TTC549 (cell line): ENCODE data around the gene SNX5.

Experiments
- FAIRE-seq: peaks from 2 replicates; lab custom pipeline; 2012; peaks lifted over from hg19 to GRCh38; lab: Jason Lieb, UNC

The SNX5 gene

DNA sequence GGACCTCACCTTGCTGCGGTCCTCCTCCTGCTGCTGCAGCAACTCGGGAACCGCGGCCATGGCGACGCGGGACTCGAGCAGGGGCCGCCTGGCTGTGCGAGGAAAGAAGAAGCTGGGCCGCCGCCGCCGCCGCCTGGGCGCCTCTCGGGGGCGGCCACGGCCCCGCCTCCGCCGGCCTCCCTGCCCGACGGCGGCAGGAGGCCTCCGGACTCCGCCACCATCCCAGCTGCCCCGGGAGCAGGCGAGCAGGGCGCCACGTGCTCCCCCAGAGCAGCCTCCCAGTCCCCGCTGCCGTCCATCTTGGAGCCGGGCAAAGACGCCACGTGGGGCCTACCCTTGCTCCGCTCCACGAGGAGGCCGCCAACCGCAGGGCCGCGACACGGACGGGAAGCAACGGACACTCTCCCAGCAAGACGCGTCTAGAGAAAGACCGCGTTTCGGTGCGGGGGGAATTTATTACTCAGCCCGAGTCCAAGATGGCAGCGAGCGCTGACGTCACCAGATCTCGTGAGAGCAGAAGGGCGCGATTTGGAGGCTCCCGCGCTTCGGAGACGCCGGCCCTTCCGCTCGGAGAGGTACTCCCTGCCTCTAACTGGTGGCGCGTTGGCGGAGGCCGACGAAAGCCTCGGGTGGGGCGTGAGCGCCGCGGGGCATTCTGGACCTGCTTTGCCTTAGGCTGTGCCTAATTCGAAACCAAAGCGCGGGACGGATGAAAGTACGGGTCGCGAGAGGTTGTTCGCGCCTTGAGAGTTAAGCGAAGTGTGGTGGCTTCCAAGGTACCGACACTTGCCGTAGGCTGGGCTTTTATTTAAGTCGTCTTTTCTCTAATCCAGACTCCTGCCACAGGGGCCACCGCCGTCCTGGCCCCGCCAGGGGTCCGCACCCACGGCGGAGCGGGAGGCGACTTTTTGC is at the start of gene SNX5, which contains the start of gene MGME1:
SNX5 (minus strand) TSS at position 429 of the 912 bp plus-strand sequence; CDS start at position 60, 369 bp downstream.
MGME1 (plus strand) TSS at position 653 of the 912 bp plus-strand sequence. CDS start 842 bp downstream, outside the sequence.
- peak; percentile 78 for FAIRE-seq

DNA sequence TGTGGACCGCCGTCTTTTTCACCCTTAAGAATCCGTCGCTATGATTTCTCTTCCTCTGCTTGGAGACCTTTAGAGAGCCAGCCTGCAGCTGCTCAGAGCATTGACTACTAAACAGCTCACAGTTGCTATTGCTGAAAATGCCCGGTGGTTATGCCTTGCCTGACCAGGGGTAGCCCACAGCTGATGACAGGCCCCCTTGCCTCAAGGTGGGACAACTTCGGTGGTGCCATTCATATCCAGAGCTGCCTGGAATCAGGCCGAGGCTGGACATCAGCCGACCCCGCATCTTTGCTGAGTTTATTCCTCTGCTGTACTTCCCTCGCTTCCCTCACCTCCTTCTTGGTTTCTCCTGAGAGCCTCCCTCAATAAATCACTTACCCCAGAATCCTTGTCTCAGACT is 49.5 kb upstream of the SNX5 start:
- no peak for FAIRE-seq

DNA sequence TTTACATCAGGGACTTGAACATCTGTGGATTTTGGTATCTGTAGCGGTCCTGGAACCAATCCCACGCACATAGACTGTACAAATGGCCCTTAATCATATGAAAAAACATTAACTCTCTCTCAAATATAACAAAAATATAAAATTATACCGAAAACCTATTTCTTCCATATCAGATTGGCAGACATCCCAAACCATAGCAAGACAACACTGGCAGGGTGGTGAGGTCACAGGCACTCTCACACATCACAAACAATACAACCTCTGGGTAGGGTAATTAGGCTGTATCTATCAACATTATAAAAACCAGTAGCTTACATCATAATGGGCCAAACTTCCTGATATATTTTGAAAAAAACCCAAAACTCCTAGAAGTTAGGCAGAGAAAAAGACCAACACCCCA is 48.2 kb upstream of the SNX5 start:
- no peak for FAIRE-seq

GRCh38 chr20:18014411-18014810 is 45.8 kb upstream of the SNX5 start:
- FAIRE-seq: no peak

GRCh38 chr20:18012901-18013300 is 44.3 kb upstream of the SNX5 start:
- FAIRE-seq: no peak

DNA sequence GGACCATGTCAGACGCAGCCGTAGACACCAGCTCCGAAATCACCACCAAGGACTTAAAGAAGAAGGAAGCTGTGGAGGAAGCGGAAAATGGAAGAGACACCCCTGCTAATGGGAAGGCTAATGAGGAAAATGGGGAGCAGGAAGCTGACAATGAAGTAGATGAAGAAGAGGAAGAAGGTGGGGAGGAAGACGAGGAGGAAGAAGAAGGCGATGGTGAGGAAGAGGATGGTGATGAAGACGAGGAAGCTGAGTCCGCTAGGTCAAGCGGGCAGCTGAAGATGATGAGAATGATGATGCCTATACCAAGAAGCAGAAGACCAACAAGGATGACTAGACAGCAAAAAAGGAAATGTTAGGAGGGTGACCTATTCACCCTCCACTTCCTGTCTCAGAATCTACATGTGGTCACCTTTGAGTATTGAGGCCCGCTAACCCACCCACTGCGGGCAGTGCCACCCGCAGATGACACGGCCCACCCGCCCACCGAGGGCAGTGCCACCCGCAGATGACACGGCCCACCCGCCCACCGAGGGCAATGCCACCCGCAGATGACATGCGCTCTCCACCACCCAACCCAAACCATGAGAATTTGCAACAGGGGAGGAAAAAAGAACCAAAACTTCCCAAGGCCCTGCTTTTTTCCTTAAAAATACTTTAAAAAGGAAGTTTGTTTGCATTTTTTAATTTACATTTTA is 43.5 kb upstream of the SNX5 start:
- no peak for FAIRE-seq

- no peak for FAIRE-seq
Measured at GRCh38 chr20:18011482-18011881, 42.9 kb upstream of the SNX5 start.

GRCh38 chr20:18009116-18009515 is 40.5 kb upstream of the SNX5 start:
- no peak for FAIRE-seq

DNA sequence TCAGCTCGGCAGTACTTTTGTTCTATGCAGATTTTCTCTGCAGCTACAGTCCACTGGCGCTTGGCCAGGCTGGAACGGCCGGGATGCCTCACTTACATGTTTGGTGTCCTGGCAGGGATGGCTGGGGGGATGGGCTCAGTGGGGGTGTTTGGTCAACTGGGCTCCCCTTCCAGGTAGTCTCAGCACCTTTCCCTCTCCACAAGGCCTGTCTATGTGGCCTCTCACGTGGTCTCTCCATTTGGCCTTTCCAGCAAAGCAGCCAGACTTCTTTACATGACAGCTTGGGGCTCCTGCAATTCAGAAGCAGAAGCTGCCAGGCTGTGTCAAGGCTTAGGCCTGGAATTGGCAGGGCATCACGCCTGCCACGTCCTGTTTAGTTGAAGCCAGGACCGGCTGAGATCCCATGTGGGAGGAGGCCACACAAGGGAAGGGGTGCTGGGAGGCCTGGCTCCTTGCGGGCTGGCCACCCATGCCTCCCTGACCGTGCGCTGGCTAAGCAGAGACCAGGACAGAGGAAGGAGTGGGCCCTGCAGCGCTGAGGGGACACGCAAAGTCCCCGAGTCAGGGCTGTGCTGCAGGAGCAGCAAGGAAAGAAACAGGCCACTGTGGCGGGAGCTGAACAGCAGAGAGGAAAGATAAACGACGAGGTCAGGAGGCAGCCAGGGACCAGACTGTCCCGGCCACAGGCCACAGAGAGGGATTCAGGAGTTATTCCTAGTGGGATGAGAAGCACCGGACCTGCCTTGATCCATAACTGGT is 39.1 kb upstream of the SNX5 start:
- FAIRE-seq: no peak

GRCh38 chr20:18006684-18007083 is 38.1 kb upstream of the SNX5 start:
- no peak for FAIRE-seq

- no peak for FAIRE-seq
Measured at GRCh38 chr20:18005990-18006364, 37.4 kb upstream of the SNX5 start.

- FAIRE-seq: no peak
Measured at GRCh38 chr20:18005170-18005989, 36.8 kb upstream of the SNX5 start.

DNA sequence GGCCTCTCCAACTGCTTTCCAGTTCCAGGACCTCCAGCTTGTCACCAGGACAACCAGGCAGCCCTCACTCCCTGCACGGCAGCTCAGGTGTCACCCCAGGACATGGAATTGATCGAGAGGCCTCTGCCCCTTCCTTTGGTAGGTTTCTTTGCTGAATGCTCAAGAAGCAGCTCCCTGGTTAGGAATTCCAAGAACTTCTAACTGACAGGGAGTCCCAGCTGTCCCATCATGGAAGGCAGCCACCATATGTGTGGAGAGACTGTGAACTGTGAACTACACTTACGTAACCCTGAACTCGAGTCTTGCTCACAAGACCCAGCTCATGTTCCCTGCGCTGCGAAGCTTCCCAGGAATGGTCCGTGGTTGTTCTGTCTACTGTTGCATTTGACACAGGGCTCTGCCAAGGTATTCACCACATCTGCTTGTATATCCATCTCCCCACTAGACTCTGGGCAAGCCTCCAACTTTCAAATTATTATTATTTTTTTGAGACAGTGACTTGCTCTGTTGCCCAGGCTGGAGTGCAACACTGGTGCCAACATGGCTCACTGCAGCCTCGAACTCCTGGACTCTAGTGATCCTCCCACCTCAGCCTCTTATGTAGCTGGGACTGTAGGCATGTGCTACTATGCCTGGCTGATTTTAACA is 35.9 kb upstream of the SNX5 start:
- FAIRE-seq: no peak

DNA sequence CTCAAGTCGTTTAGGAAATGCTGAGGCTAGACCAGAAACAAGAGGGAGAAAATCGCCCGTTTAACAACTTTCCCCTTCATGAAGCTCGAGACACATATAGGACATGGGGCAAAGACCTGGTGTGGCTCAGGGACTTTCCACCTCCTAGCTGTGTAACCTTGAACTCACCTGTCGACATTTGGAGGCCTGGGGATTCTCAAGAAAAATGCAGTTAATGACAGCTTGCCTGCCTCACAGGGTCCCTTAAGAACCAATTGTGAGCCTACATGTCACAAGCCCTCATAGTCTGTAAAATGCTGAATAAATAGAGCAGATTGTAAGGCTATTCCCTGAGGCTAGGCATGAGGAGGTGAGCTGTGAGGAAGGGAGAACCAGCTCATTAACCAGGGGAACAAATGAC is 35.3 kb upstream of the SNX5 start:
- FAIRE-seq: no peak

- FAIRE-seq: no peak
Measured at GRCh38 chr20:18001131-18001921, 32.7 kb upstream of the SNX5 start.

DNA sequence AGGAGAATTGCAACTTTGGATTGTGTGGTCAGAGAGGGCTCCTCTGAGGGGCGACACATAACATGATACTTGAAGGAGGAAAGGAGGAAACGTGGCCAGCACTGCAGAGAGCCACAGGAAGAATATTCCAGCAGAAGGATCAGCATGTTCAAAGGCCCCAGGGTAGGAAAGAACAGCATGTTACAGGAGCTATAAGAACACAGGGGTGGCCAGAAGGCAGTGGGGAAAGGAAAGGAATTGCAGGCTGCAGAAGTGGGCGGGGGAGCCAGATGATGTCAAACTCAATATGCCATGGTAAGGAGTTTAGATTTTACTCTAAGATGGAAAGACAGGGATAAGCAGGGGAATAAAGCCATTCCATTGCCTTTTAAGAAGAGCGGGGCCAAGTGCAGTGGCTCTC is 31.0 kb upstream of the SNX5 start:
- no peak for FAIRE-seq

DNA sequence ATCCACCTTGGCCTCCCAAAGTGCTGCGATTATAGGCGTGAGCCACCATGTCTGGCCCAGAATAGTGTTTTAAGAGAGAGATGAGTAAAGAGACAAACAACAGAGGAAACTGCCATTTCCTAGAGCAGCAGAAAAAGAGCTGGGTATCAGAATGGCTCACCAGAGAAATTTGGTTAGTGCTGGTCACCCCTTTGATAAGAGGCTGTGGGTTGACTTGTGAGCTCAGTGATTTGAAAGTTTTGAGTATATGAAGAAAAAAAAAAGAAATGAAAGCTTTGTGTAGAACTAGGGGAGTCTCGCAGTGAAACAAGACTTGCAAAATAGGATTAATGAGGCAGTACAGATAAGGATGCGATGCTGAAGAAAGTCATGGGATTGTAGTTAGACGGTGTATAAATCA is 29.9 kb upstream of the SNX5 start:
- FAIRE-seq: no peak

DNA sequence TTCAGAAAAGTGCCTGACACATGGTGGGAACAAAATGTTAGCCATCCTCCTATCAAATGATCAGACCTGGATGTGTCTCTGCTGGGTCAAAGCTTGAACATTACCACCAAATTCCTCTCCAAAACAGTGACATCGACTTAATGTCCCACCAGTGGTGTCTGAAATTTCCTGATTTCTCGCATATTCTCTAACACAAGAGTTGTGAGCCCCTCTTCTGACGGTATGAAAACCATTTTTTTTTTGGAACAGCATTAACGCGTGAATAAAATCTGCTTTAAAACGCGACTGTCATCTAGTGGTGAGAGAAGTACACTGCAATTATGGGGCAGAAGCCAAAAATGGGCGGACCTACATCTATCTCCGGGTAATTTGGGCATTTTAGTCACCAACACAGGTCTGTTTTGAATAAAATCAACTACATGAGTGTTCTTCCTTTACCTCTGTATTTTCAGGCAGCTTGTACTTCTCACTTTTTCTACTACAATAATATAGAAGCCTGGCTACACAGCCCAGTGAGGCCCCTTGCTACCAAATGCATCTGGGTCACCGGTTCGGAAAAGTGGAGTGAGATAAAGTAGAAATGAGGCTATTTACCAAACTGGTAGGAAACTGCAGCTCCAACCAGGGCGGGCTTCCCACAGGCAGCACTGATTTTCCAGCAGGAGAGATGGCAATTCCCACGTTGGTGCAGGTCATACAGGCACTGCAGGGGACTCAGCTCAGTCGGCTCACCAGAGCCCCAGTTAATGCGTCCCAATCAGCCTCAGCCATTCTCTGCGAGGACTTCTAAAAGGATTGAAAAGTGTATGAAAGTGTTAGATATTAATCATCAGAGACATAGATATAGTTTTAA is 27.6 kb upstream of the SNX5 start:
- FAIRE-seq: peak; percentile 29

DNA sequence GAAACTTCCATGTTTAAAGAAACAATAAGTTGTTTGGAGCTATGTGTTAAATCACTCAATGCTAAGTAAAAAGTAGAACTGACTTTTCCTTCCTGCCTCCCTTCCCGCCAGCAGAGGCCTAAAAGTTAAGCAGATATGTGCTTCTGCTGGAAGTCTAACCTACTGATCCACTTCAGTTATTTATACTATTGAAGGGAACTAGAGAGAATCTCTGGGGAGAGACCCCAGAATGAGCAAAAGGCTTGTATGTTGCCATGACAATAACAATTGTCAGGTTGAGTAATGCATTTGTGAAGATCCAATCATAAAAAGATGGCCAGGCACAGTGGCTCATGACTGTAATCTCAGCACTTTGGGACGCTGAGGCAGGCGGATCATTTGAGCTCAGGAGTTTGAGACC is 25.0 kb upstream of the SNX5 start:
- FAIRE-seq: no peak
